Activated T-helper 2 cell treated with anti-CD3 and anti-CD28 coated beads, Interferon-gamma antibody, Interleukin-2, Interleukin-4, amounts not matched to agents 10 μg/mL and 5 μg/mL and 100 μg/mL, durations not matched to agents 14 hours and 24 hours and 36 hours (primary cell): ENCODE results near the gene RAB3A. TPM values are rescaled to one million over a fixed set of nuclear protein-coding genes. Genes with fewer than 3 reads are reported as not detected.
"Not testable (repeated sequence)": the region's sequence is repeated elsewhere in the genome, so short reads cannot be mapped to it uniquely, and the experiment has no call there.

ENCODE experiments used
- DNase-seq: peaks from one replicate; pipeline ENCODE4 v3.0.0; 2021; ENCODE audit warnings: low spot score
- H3K27ac Mint-ChIP-seq: one replicate; pipeline ENCODE4 v1.8.0; 2021; ENCODE audit warnings: mixed read lengths
- H3K27me3 Mint-ChIP-seq: one replicate; pipeline ENCODE4 v1.8.0; 2021; ENCODE audit warnings: low read depth, mixed read lengths
- H3K36me3 Mint-ChIP-seq: one replicate; pipeline ENCODE4 v1.8.0; 2021; ENCODE audit warnings: low read depth, mixed read lengths
- H3K4me1 Mint-ChIP-seq: one replicate; pipeline ENCODE4 v1.8.0; 2021; ENCODE audit warnings: low read depth, mixed read lengths
- H3K4me3 Mint-ChIP-seq: one replicate; pipeline ENCODE4 v1.8.0; 2021; ENCODE audit warnings: low read depth, mild to moderate bottlenecking, moderate library complexity, mixed read lengths
- H3K9me3 Mint-ChIP-seq: one replicate; pipeline ENCODE4 v1.8.0; 2021; ENCODE audit warnings: mixed read lengths
- intact Hi-C: fragments of 100-400 bp; cut with micrococcal nuclease; formaldehyde crosslinking; loops from one replicate; pipeline ENCODE4 v1.15.1; 2023
- total RNA-seq: library from RNA; stranded (reverse); gene quantifications from 2 replicates; pipeline ENCODE4 v1.2.3, GENCODE V29; 2022

Gene RAB3A
- total RNA-seq, 1 donor from 2014 or later, result 7.4 TPM

- Mint-ChIP-seq H3K27ac (no peak overlapping the region), H3K9me3 (no peaks in the 10 kb centered on the region), H3K27me3 (no peaks in the 10 kb centered on the region), H3K4me3 (no peak overlapping the region), H3K36me3 (peaks cover 25% of the 10 kb centered on the region), H3K4me1 (peaks cover 4% of the 10 kb centered on the region)
- no peak for DNase-seq
- intact Hi-C loops, result loop anchor here (10.0 kb wide), 1 partner anchor 162 kb away; the partner anchor contains the start of gene ARRDC2
Observed at GRCh38 chr19:18167011-18167410, 36.8 kb downstream of the RAB3A start.

DNA sequence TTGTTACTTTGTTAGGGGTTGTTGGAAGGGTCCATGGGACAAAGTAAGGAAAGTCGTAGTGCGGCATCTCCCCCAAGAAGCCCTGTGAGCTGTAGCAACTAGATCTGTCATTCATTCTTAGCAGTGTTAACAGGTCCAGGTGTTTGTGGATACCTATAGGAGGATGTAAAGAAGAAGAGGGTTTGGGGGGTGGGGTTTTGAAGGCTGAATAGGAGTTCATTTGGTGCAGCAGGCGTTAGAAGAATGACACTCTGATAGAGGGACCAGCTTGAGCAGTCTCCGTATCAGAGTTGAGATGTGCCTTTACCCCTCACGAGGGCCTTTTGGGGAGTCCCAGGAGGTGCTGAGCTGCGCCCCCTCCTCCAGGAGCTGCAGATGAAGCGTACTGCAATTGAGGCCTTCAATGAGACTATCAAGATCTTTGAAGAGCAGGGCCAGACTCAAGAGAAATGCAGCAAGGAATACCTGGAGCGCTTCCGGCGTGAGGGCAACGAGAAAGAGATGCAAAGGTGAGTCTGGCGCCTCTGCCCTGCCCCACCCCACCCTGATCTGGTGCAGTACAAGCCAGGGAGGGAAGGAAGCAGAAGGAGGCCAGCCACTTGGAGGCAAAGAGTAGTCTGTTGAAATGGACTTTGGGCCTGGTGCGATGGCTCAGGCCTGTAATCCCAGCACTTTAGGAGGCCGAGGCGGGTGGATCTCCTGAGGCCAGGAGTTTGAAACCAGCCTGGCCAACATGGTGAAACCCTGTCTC lies 37.9 kb downstream of the RAB3A start:
- no peak for DNase-seq
- Mint-ChIP-seq H3K36me3 (peaks cover 25% of the 10 kb centered on the region), H3K27ac (no peak overlapping the region), H3K27me3 (no peaks in the 10 kb centered on the region), H3K9me3 (no peaks in the 10 kb centered on the region), H3K4me3 (no peak overlapping the region), H3K4me1 (no peaks in the 10 kb centered on the region)
- intact Hi-C loops, result loop anchor here (10.0 kb wide), 1 partner anchor 161 kb away; the partner anchor contains the start of gene ARRDC2

- intact Hi-C loops, result loop anchor here (10.0 kb wide), 1 partner anchor 159 kb away; the partner anchor contains the start of gene ARRDC2
- Mint-ChIP-seq H3K27ac (no peak overlapping the region), H3K9me3 (no peaks in the 10 kb centered on the region), H3K36me3 (peaks cover 21% of the 10 kb centered on the region), H3K4me1 (peaks cover 2% of the 10 kb centered on the region), H3K27me3 (no peaks in the 10 kb centered on the region), H3K4me3 (no peak overlapping the region)
- DNase-seq, result no peak
Observed at GRCh38 chr19:18164072-18164471, 39.8 kb downstream of the RAB3A start.

DNA sequence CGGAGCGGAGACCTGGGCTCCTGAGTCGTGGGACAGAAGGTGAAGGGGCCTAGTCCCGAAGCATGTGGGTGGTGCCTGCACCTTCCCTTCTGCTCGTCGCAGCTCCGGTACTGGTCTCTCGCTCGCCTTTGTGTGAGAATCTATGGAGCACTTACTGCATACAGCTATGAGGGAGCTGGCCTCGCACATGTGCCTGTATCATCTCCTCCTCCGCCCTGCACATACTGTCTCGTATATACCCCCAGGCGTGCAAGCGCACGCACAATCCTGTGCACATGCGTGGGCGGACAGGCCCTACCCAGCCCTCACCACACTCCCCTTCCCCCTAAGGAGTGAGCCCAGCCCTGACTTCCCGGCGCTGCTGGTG lies 42.2 kb downstream of the RAB3A start:
- intact Hi-C loops, result loop anchor here (10.0 kb wide), 1 partner anchor 157 kb away; the partner anchor contains the start of gene ARRDC2
- peaks cover 2% of the 10 kb centered on the region for H3K4me1 Mint-ChIP-seq
- no peaks in the 10 kb centered on the region for H3K9me3 Mint-ChIP-seq
- peaks cover 13% of the 10 kb centered on the region for H3K36me3 Mint-ChIP-seq
- no peak overlapping the region for H3K27ac Mint-ChIP-seq
- DNase-seq, result no peak
- peak overlapping the region; percentile 5 for H3K4me3 Mint-ChIP-seq
- H3K27me3 Mint-ChIP-seq, result no peaks in the 10 kb centered on the region

- Mint-ChIP-seq H3K36me3 (peaks cover 17% of the 10 kb centered on the region), H3K27ac (peak overlapping the region; percentile 50), H3K4me3 (peak overlapping the region; percentile 57), H3K4me1 (peaks cover 5% of the 10 kb centered on the region), H3K9me3 (no peaks in the 10 kb centered on the region), H3K27me3 (no peaks in the 10 kb centered on the region)
- intact Hi-C loops, result loop anchor here (10.0 kb wide), 1 partner anchor 156 kb away; the partner anchor contains the start of gene ARRDC2
- peak; percentile 78 for DNase-seq
Observed at GRCh38 chr19:18160971-18161635, 42.7 kb downstream of the RAB3A start.

- peak overlapping the region; percentile 50 for H3K27ac Mint-ChIP-seq
- intact Hi-C loops, result loop anchor here (10.0 kb wide), 1 partner anchor 156 kb away; the partner anchor contains the start of gene ARRDC2
- peaks cover 11% of the 10 kb centered on the region for H3K36me3 Mint-ChIP-seq
- H3K4me3 Mint-ChIP-seq, result peak overlapping the region; percentile 57
- no peaks in the 10 kb centered on the region for H3K27me3 Mint-ChIP-seq
- H3K4me1 Mint-ChIP-seq, result peaks cover 5% of the 10 kb centered on the region
- no peak for DNase-seq
- H3K9me3 Mint-ChIP-seq, result no peaks in the 10 kb centered on the region
Observed at GRCh38 chr19:18160493-18160970, 43.3 kb downstream of the RAB3A start.

- intact Hi-C loops, result loop anchor here (10.0 kb wide), 1 partner anchor 155 kb away; the partner anchor contains the start of gene ARRDC2
- H3K27ac Mint-ChIP-seq, result no peak overlapping the region
Observed at GRCh38 chr19:18159810-18160209, 44.0 kb downstream of the RAB3A start.

GRCh38 chr19:18159059-18159616 lies 44.7 kb downstream of the RAB3A start:
- H3K4me1 Mint-ChIP-seq, result peaks cover 12% of the 10 kb centered on the region
- H3K27ac Mint-ChIP-seq, H3K27me3 Mint-ChIP-seq, H3K4me3 Mint-ChIP-seq, intact Hi-C loops, DNase-seq, H3K36me3 Mint-ChIP-seq, H3K9me3 Mint-ChIP-seq: not testable (repeated sequence)

More at GRCh38 chr19:18159810-18160209, 44.0 kb downstream of the RAB3A start:
- no peak for DNase-seq
- Mint-ChIP-seq H3K36me3 (peaks cover 10% of the 10 kb centered on the region), H3K9me3 (no peaks in the 10 kb centered on the region), H3K4me1 (peaks cover 7% of the 10 kb centered on the region), H3K27me3 (no peaks in the 10 kb centered on the region), H3K4me3 (no peak overlapping the region)

- H3K4me3 Mint-ChIP-seq, result no peak overlapping the region
- intact Hi-C loops, result no loop called here
- H3K4me1 Mint-ChIP-seq, result peaks cover 16% of the 10 kb centered on the region
- H3K36me3 Mint-ChIP-seq, result peaks cover 8% of the 10 kb centered on the region
- no peak for DNase-seq
- H3K27ac Mint-ChIP-seq, result no peak overlapping the region
- no peaks in the 10 kb centered on the region for H3K9me3 Mint-ChIP-seq
- no peaks in the 10 kb centered on the region for H3K27me3 Mint-ChIP-seq
Observed at GRCh38 chr19:18158467-18158866, 45.4 kb downstream of the RAB3A start.

- Mint-ChIP-seq H3K4me3 (no peak overlapping the region), H3K27ac (no peak overlapping the region), H3K36me3 (peaks cover 8% of the 10 kb centered on the region), H3K9me3 (no peaks in the 10 kb centered on the region), H3K27me3 (no peaks in the 10 kb centered on the region), H3K4me1 (peaks cover 18% of the 10 kb centered on the region)
- intact Hi-C loops, result no loop called here
- DNase-seq, result no peak
Observed at GRCh38 chr19:18157465-18158063, 46.3 kb downstream of the RAB3A start.

DNA sequence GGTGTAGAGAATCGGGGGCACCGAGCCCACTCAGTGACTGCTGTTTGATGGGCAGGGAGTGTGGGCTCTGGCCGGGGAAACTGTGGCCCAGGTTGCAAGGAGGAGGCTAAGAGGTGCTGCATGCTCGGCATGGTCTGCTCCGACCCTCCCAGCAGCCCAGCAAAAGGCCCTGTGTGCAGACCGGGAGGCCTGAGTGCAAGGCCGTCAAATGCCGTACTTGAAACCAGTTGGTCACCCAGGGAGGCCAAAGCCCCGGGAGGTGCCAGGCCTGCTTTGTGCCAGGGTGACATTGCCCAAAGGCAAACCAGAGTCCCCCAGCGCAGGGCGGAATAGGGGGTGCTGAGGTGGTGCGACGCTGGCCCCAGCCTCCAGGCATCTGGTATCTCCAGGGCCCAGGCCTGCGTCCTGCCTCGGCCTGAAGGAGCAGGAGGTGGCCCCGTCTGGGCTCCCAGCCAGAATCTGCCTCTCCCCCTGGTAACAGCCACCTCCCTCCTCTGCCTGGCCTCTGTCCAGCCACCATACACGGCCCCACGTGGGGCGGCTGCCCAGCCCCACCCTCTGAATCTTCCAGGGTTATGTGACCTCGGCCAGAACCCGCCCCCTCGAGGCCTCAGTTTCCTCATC lies 46.9 kb downstream of the RAB3A start:
- intact Hi-C loops, result no loop called here
- DNase-seq, result no peak
- Mint-ChIP-seq H3K27me3 (no peaks in the 10 kb centered on the region), H3K36me3 (peaks cover 8% of the 10 kb centered on the region), H3K4me1 (peaks cover 23% of the 10 kb centered on the region), H3K27ac (no peak overlapping the region), H3K9me3 (no peaks in the 10 kb centered on the region), H3K4me3 (no peak overlapping the region)

DNA sequence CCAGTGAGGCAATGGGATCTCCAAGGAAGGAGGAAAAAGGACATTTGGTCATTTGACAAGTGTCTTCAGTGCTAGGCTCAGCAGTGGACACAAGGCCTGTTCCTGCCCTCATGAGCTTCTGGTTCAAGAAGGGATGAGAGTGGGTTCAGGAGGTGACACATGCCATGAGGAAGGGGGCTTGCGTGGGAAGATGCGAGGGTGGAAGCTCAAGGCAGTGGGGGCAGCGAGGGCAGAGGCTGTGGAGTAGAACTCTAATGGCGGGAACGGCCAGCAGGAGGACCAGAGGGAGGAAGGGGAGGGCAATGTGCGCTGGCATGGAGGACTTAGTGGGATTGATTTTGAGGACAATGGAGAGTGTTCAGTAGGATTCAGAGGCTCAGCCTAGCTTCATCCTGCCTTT lies 47.6 kb downstream of the RAB3A start:
- intact Hi-C loops, result no loop called here
- no peak overlapping the region for H3K4me3 Mint-ChIP-seq
- peaks cover 25% of the 10 kb centered on the region for H3K4me1 Mint-ChIP-seq
- no peaks in the 10 kb centered on the region for H3K9me3 Mint-ChIP-seq
- no peak overlapping the region for H3K27ac Mint-ChIP-seq
- H3K36me3 Mint-ChIP-seq, result peaks cover 8% of the 10 kb centered on the region
- no peak for DNase-seq
- no peaks in the 10 kb centered on the region for H3K27me3 Mint-ChIP-seq
